ENCODE measurements around the gene SOX14.

The SOX14 gene

DNA sequence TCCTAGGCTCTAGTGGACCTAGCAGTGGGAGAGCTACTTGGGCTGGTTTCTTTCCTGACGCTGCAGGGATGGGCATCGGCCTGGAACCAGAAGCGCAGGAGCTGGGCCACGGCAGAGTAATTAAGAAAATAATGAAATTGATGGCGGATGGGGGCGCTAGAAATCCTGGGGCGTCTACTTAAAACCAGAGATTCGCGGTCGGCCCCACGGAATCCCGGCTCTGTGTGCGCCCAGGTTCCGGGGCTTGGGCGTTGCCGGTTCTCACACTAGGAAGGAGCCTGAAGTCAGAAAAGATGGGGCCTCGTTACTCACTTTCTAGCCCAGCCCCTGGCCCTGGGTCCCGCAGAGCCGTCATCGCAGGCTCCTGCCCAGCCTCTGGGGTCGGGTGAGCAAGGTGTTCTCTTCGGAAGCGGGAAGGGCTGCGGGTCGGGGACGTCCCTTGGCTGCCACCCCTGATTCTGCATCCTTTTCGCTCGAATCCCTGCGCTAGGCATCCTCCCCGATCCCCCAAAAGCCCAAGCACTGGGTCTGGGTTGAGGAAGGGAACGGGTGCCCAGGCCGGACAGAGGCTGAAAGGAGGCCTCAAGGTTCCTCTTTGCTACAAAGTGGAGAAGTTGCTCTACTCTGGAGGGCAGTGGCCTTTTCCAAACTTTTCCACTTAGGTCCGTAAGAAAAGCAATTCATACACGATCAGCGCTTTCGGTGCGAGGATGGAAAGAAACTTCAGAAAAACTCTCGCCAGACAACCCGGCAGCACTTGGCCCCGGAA, 6.1 kb downstream of the SOX14 start:
- H3K27me3 ChIP-seq = peaks cover 100% of the 10 kb centered on the region
- H3K9me3 ChIP-seq = no peaks in the 10 kb centered on the region
- H3K4me1 ChIP-seq (ENCODE audit: control insufficient read depth in 1 of 2, insufficient read depth in 1 of 2, low read depth in 1 of 2, low read length in 1 of 2) = peaks cover 0 to 4% of the 10 kb centered on the region in 2 experiments

DNA sequence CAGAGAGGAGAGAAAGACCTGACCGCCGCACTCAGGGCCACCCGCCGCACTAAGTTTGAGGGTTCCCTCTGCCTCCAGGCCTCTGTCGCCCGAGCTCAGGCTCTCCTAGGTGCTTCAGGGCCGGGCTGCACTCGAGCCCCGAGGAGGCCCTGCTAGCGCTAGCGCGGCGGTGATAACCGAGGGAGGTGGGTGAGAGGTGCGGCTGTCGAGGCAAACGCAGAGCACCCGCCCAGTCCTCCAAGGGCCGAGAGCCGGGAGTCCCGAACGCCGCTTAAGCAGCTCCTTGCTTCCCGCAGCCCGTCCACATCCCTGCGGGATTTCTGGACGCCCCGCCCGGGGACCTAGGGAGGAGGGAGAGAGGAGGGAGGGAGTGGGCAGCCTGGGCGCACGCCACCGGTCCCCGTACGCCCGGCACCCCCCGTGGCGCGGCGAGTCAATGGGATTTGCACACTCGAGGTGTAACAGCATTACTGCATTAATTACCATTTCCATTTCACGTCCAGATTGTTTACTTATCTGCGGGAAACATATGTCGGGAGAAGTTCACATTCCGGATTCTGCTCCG, 6.8 kb downstream of the SOX14 start:
- Histone ChIP-seq H3K4me3 (ENCODE audit: low read depth in 1 of 2, low read length in 1 of 2) (no peak overlapping the region), H3K27me3 (peaks cover 100% of the 10 kb centered on the region)

More for the DNA sequence above, 6.1 kb downstream of the SOX14 start:
- no peak overlapping the region for H3K4me3 ChIP-seq (ENCODE audit: low read depth in 1 of 2, low read length in 1 of 2)
- H3K27ac ChIP-seq = no peak overlapping the region
- TF ChIP-seq, protein P1, sequence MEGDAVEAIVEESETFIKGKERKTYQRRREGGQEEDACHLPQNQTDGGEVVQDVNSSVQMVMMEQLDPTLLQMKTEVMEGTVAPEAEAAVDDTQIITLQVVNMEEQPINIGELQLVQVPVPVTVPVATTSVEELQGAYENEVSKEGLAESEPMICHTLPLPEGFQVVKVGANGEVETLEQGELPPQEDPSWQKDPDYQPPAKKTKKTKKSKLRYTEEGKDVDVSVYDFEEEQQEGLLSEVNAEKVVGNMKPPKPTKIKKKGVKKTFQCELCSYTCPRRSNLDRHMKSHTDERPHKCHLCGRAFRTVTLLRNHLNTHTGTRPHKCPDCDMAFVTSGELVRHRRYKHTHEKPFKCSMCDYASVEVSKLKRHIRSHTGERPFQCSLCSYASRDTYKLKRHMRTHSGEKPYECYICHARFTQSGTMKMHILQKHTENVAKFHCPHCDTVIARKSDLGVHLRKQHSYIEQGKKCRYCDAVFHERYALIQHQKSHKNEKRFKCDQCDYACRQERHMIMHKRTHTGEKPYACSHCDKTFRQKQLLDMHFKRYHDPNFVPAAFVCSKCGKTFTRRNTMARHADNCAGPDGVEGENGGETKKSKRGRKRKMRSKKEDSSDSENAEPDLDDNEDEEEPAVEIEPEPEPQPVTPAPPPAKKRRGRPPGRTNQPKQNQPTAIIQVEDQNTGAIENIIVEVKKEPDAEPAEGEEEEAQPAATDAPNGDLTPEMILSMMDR (IDR thresholded peaks at IDR 0.05) = no peak
- H3K36me3 ChIP-seq = no peaks in the 10 kb centered on the region

DNA sequence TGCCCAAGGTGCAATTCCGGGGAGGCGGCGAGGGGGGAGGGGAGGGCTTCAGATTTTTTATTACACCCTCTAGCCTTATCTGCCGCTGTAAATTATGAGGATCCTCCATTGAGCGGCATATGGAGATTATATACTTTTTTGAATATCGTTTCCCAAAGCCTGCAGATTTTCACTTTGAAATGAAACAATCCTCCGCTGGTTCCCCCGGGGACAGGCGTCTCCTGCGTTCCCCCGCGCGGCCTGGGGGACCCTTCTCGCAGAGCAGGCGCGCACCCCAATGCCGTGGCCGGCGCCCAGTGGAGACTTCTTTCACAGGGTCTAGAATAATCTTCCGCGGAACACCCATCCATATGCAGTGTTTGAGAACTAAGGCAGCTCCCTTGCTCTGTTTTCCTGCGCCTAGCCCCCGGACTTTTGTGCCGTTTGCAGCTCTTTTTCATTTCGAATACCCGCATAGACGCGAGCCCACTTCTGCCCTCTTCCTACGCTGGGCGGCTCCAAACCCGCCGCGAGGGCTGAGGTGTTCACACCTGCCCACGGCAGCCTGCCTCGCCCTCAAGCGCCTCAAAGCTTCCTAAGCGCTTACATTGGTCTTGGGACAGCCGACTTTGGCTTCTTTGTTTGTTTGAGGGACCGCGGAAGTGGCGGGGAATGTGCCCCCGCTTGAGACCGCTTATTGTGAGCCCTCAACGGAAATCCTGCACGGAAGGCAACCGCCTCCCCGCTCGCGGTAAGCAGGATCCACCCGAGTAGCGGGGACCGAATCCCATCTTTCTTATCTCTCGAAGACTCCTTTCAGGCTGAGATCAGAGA, 7.5 kb downstream of the SOX14 start:
- TF ChIP-seq, protein P1 (IDR thresholded peaks at IDR 0.05) = no peak
- Histone ChIP-seq H3K9me3 (no peaks in the 10 kb centered on the region), H3K27me3 (peaks cover 100% of the 10 kb centered on the region), H3K36me3 (no peaks in the 10 kb centered on the region), H3K27ac (no peak overlapping the region), H3K4me3 (ENCODE audit: low read depth in 1 of 2, low read length in 1 of 2) (no peak overlapping the region), H3K4me1 (ENCODE audit: control insufficient read depth in 1 of 2, insufficient read depth in 1 of 2, low read depth in 1 of 2, low read length in 1 of 2) (peaks cover 0 to 4% of the 10 kb centered on the region in 2 experiments)

More for the DNA sequence above, 6.8 kb downstream of the SOX14 start:
- Histone ChIP-seq H3K27ac (no peak overlapping the region), H3K36me3 (no peaks in the 10 kb centered on the region), H3K4me1 (ENCODE audit: control insufficient read depth in 1 of 2, insufficient read depth in 1 of 2, low read depth in 1 of 2, low read length in 1 of 2) (peaks cover 0 to 4% of the 10 kb centered on the region in 2 experiments), H3K9me3 (no peaks in the 10 kb centered on the region)
- TF ChIP-seq, protein P1 (IDR thresholded peaks at IDR 0.05) = no peak

DNA sequence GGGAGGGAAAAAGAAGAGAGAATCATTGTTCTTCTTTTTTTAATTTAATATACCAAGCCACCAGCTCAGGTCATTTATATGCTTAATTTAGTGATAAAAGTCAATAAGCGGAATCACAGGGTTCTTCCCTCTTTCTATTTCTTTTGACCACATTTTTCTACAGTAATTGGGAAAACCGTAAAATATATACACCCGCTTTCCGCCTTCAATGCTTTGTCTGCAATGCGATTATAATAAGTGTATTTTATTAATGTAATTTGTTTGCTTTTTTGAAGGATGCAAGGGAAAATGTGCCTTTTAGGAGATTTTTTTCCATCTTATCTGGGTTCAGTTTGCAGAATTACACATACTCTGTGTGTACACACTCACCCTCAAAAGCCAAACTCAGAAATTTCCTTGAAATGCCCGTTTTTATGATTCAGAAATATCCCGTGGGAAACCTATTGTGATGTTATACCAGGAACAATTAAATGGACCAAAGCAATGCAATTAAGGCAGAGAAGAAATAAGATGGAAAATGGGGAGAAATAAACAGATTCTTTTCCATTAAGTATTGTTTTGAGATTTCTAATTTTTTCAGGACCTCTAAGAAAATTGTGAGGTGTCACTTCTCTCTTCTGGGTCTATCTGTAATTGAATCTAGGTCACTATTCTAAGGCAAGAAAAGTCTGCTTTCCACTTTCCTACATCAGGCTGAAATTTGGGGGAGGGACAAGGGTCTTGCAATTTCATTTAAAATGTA, 8.3 kb downstream of the SOX14 start:
- H3K4me1 ChIP-seq (ENCODE audit: control insufficient read depth in 1 of 2, insufficient read depth in 1 of 2, low read depth in 1 of 2, low read length in 1 of 2) = peaks cover 0 to 4% of the 10 kb centered on the region in 2 experiments
- H3K27me3 ChIP-seq = peaks cover 100% of the 10 kb centered on the region
- no peaks in the 10 kb centered on the region for H3K36me3 ChIP-seq
- H3K9me3 ChIP-seq = no peaks in the 10 kb centered on the region
- H3K27ac ChIP-seq = no peak overlapping the region
- TF ChIP-seq, protein P1 (IDR thresholded peaks at IDR 0.05) = no peak
- H3K4me3 ChIP-seq (ENCODE audit: low read depth in 1 of 2, low read length in 1 of 2) = no peak overlapping the region

DNA sequence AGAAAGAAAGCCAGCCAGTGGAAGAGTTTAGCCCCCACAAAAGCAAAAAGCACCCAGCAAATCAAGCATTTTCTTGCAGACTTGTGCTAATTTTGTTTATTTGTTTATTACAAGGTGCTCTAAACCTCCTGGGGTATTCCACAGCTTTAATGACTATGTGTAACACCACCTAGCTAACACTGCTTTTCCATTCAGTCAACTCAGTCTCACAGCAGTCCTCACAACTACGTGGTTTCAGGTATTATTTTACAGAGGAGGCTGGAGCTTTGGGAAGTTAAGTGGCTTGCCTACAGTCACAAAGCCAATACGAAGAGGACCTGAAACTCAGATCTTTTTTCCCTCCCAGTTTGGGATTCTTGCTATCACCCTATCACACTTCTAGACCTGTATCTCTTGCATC, 14.8 kb downstream of the SOX14 start:
- TF ChIP-seq, protein P1 (IDR thresholded peaks at IDR 0.05) = no peak
- Histone ChIP-seq H3K36me3 (no peaks in the 10 kb centered on the region), H3K4me3 (ENCODE audit: low read depth in 1 of 2, low read length in 1 of 2) (no peak overlapping the region), H3K27ac (no peak overlapping the region), H3K27me3 (peaks cover 58% of the 10 kb centered on the region), H3K9me3 (no peaks in the 10 kb centered on the region), H3K4me1 (ENCODE audit: control insufficient read depth in 1 of 2, insufficient read depth in 1 of 2, low read depth in 1 of 2, low read length in 1 of 2) (no peaks in the 10 kb centered on the region)
